Activated CD4-positive, CD25-positive, alpha-beta regulatory T cell (primary cell): ENCODE measurements around the gene OR4C15.

Experiments
- DNase-seq, 4 experiments: peaks; one replicate each; lab custom pipeline; 2025; lab: John Stamatoyannopoulos, UW

Gene OR4C15

DNA sequence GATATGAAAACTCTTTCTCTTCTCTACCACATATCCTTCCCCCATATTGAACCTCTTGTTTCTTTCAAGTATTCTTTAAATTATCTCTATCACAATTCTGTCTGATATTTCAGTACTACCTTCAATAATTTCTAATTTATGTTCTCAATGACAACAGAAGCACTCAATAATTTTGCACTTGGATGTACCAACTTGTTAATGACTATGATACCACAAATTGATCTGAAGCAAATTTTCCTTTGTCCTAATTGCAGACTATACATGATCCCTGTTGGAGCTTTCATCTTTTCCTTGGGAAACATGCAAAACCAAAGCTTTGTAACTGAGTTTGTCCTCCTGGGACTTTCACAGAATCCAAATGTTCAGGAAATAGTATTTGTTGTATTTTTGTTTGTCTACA, at the start of gene OR4C15:
TSS of gene OR4C15 (plus strand) at position 301 of the 400 bp plus-strand sequence. CDS start at position 301, 0 bp downstream.
- DNase-seq, result no peak

DNA sequence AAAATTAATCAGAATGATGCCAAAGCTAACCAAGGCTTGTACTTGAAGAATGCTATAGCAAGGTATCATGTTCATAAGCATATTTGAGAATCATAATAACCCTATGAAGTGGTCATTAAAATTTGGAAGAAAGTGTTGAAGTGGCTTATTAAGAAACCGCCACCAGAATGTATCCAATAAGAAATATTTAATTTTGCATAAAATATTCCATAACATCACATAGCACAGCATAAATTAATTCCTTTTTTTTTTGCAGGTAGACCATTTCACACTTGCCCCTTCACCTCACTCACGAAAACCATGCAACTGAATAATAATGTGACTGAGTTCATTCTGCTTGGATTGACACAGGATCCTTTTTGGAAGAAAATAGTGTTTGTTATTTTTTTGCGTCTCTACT, 17.6 kb downstream of the OR4C15 start, which contains the start of gene OR4C16:
TSS of gene OR4C16 (plus strand) at position 301 of the 400 bp plus-strand sequence. CDS start at position 301, 0 bp downstream.
- DNase-seq, result no peak

GRCh38 chr11:55572548-55572947, 18.3 kb downstream of the OR4C15 start:
- no peak for DNase-seq
